Endometrial microvascular endothelial cells (primary cell): Measurements from ENCODE around the gene MSMO1. TPM values are rescaled to one million over a fixed set of nuclear protein-coding genes. Genes with fewer than 3 reads are reported as not detected.
"Not testable (repeated sequence)": the region's sequence is repeated elsewhere in the genome, so short reads cannot be mapped to it uniquely, and the experiment has no call there.

Experiments used
- in situ Hi-C: cut with HindIII; loops from 2 replicates; pipeline ENCODE4 v1.10.0; 2017; ENCODE audit warnings: low sequenced_read_pairs, low pct_unique_long_range_greater_than_20kb; ENCODE audit errors: inconsistent ontology term
- total RNA-seq: library from RNA; depleted of rRNA; stranded (reverse); fragments of >200 nt; gene quantifications from one replicate; pipeline ENCODE4 v1.2.3, GENCODE V29; 2015; ENCODE audit errors: inconsistent ontology term

MSMO1 gene
- total RNA-seq: 47.7 TPM

- in situ Hi-C loops: loop anchor here (10.0 kb wide), 1 partner anchor 123 kb away; the partner anchor contains the start of gene KLHL2
These were observed at the start of gene MSMO1 for GRCh38 chr4:165327211-165328100. TSS of gene MSMO1 (plus strand) at chr4:165327669. CDS start at chr4:165333371, 5,702 bp downstream.

DNA sequence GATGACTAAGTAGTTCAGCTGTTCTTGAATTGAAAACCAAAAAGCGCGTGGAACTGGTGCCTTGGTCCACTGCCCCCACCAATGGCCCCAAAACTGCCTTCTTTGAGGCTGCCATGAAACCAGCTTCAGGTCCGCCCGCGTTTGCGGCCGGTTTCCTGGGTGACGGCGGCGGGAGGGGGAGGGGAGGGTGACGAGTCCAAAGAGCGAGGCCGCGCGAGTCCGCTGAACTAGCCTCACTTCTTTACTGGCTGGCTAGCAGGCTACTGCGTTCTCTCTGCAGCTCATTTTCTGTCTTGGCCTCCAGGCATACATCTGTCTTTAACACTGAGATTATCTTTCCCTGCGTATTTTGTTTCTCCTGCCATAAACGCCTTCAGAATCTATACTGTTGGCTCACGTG, 47.9 kb upstream of the MSMO1 start:
- in situ Hi-C loops: not testable (repeated sequence)

- in situ Hi-C loops: not testable (repeated sequence)
These were observed 42.8 kb upstream of the MSMO1 start for GRCh38 chr4:165284697-165285096.

DNA sequence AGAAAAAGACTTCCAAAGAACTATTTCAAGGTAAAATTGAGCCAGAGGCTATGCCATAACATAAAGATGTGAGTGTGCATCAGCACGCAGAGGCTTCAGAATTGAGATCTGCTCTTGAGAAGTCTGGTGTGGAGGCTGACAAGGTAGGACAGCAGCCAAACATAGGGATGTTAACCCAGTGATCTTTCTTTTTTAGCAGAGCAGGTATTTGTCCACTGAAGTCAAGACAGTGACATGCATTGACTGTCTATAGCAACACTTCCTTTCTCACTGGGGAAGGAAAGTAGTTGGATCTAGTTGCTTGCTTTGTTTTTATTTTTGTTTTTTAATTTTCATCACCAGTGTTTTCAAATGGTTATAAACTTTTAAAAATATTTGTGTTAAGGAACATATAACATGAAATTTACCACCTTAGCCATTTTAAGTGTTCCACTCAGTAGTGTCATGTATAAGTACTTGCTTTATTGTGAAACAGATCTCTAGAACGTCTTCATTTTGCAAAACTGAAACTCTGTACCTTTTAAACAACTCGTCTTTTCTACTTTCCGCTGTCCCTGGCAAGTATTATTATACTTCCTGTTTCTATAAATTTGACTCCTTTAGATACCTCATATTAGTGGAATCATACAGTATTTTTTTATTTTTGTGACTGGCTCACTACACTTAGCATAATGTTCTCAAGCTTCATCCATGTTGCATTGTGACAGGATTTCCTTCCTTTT, 40.7 kb upstream of the MSMO1 start:
- in situ Hi-C loops: not testable (repeated sequence)

DNA sequence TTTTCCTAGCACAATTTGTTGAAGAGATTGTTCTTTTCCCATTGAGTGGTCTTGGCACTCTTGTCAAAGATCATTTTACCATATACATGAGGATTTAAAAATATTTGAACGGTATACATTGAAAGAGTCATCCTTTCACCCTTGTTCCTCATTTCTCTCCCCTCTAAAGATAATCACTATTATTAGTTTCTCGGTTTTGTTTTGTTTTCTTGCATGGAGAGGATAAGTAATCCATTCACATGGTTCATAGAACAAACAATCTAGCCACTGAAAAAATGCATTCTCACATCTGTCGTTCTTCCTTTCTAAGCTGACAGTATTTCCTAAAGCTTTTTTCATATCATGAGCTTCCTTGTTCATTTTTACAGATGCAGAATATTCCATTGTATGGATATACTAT, 39.2 kb upstream of the MSMO1 start:
- in situ Hi-C loops: no loop called here

DNA sequence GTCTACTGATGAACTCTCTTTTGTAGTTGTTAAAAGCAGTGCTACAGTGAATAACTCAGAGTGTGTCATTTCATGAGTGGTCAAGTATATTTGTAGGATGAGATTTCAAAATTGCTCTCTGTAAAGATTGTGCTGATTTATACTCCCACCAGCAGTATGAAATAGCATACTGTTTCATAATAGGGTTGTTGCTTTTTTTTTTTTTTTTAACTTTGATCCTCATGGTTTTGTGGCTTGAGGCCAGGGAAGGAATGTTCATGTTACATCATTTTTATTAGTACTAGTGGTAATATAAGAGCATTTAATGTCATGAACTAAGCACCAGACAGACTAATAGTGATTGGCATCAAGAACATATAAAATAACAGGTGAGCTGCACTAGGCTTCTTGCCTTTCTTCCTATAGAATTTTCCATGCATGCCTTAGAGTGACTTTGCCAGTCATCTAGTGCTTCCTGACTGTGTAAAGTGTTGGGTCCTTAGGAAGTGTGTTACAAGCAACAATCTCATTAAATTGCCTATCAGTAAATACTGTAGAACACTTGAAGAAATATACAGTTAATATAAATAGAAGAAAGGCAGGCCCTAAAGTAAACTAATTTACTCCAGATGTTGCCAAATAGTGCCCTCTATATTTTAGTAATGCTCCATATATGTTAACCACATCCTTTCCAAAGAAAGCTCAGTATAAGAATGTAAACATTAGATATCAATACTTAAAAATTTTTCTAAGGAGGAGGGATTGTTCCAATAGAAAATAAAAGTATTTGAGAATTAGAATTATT, 38.6 kb upstream of the MSMO1 start:
- in situ Hi-C loops: no loop called here

DNA sequence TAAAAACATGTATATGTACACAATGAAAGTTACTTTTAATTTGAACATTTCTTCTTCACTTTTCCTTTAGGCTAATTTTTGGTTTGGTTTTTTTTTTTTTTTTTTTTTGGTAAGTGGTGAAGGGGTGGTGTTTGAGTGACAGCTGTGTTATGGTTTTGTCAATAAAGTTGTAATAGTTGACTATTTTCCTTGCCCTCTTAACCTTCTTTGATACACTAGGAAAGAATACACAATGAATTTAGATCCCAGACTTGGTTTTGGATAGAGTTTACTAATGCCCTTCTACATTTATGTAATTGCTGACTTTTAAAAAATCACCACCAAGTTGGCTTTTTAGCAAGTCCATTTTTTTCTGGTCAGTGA, 38.1 kb upstream of the MSMO1 start:
- in situ Hi-C loops: no loop called here

DNA sequence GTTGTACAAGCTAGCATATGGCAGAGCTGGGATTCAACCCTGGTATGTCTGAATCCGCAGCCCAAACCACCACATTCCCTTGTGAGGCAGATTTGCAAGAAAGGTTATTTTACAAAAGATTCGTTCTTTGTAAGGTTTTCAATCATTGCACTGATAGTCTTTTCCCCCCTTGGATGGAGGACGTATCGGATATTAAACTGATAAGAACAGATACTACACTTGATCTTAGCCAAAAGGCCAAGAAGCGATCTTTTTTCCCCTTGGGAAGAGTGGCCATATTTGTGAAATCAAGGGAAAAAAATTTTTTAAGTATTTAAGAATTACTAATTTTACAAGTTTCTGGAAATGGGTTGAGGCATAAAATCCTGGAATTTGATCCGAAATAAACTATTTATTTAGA, 34.4 kb upstream of the MSMO1 start:
- in situ Hi-C loops: no loop called here

DNA sequence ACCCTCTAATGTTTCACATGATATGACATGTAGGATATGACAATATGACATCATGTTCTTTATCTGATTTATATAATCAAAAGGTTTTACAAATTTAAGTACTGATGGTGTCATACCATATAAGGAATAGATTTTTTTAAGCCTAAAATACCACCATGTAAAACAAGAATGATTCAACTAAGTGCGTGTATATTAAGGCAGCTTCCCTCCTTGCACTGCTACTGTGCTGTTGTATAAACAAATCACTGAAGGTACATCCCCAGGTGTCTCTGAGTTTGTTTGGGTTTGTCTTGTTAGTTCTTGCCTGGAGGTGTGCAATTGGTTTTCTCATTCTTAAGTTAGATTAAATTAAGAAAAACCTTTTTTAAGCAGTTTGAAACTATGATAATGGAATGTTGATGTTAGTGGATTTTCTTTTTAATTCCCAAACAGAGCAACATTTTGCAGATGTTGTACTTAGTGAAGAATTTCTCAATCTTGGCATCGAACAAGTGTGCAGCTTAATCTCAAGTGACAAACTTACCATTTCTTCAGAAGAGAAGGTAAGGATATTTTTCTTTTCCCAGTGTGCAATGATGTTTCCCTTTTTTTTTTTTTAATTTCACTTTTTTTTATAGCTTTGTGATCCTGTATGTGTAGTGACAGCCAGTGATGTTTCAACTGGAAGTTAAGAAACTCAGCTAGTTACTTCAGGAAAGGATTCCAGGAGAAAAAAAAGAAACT, 33.4 kb upstream of the MSMO1 start:
- in situ Hi-C loops: no loop called here

DNA sequence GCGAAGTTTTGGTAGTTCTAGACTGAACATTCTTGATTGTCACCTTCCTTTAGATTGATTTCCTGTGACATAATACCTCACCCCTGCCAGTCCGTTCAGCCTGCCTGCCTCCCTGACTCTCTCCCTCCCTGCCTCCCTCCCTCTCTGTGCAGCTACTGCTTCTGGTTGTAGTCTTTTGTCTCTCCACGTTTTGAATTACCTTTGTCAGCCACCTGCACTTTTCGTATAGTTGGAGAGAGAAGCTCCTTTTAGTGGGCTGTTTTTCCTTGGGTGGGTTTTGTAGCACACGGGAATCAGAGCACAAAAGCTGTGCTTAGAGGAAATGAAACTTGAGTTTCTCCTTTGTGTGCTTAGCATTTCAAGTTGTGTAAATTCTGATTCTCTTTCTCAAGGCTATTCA, 32.6 kb upstream of the MSMO1 start:
- in situ Hi-C loops: no loop called here

DNA sequence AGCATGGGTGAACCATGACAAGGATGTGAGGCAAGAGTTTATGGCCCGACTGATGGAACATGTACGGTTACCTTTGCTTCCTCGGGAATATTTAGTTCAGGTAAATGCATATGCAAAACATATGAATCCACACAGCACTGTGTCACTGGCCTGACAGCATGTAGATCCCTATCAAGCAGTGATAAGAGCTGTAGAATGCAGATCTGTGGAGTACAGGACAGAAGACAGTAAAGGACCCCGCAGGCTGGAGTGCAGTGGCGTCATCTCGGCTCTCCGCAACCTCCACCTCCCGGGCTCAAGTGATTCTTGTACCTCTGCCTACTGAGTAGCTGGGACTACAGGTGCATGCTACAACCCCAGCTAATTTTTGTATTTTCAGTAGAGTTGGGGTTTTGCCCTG, 29.8 kb upstream of the MSMO1 start:
- in situ Hi-C loops: no loop called here

DNA sequence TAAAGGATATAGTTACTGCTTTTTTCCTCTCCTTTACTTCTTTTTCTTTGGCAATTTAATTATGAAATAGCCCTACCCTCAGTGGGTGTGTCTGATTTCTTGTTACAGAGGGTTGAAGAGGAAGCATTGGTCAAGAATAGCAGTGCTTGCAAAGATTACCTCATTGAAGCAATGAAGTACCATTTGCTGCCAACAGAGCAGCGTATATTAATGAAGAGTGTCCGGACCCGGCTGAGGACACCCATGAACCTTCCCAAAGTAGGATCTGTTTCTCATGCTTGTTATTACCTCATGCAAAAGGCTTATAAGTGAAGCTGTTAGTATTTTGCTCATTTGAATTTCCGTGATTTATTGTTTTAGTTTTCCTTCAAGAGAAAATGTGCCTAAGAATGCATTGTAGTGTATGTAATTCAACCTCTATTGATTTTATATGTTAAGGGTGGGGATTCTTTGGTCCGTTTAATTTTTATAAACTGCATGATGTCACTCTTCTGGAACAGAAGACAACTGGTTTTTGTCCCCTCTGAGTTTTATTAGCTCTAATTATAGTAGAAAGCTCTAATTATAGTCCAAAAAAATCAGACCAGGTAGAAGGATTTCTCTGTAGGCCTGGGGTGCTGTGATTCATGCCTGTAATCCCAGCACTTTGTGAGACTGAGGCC, 27.9 kb upstream of the MSMO1 start:
- in situ Hi-C loops: no loop called here

GRCh38 chr4:165301833-165302232, 25.6 kb upstream of the MSMO1 start:
- in situ Hi-C loops: no loop called here

DNA sequence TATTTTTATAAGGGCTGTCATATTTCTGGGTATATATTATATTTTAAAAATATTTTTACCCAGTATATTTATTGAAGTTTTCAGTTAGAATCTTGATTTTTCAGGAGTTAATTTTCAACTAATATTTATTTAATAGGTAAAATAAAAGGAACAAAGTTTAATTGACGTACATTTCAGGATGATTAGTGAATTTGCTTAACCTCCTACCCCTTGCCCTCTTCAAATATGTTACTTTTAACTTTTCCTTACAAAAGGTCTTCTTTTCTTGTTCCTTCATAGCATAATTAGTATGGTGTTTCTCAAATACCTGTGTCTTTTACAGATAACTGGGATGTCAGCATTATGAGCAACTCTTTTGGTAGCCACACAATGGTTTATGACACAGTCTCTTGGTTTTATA, 24.8 kb upstream of the MSMO1 start:
- in situ Hi-C loops: no loop called here

DNA sequence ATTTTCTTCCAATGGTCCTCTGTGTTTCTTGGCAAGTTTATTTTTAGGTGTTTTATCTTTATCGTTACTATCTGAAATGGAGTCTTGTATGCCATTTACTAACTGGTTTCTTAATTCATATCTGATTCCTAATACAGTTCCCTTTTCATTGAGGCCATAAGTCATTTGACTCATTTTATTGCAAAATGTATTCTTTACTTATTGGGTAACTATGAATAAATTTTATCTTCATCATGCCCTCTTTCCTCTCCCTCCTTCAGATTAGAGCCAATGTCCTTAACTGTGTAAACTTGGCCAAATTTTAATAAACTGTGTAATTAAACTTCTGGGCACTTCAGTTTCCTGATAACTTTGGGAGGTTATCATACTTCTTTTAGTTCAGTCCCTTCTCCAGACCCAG, 19.3 kb upstream of the MSMO1 start:
- in situ Hi-C loops: no loop called here

DNA sequence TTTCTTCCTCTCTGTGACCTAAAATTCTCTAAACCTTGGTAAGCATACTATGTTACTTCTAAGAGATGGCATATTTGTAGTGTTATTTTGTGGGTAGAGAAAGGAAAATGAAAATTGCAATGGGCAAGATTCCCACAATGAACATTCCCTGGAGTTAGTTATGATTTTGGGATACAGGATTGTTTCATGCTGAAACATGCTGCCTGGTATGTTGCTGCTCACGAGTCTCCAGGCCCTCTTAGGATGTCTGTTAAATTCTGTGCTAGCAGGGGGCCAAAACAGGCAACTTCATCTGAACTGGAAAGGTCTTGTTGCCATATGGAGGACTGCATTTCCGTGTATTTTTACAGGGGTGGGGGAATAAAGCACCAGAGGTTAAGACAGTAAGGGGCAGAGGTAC, 18.9 kb upstream of the MSMO1 start:
- in situ Hi-C loops: no loop called here

DNA sequence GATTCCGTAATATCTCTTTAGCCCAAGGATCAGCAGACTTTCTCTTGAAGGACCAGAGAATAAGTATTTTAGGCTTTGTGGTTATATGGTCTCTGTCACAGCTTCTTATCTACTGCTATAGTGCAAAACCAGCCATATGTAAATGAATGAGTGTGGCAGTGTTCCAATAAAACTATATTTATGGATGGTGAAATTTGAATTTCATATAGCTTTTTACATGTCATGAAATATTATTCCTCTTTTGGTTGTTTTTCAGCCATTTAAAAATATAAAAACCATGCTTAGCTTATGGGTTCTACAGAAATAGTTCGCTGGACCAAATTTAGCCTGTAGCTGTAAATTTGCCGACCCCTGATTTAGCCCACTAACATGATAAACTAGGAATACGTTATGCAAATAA, 18.0 kb upstream of the MSMO1 start:
- in situ Hi-C loops: no loop called here

DNA sequence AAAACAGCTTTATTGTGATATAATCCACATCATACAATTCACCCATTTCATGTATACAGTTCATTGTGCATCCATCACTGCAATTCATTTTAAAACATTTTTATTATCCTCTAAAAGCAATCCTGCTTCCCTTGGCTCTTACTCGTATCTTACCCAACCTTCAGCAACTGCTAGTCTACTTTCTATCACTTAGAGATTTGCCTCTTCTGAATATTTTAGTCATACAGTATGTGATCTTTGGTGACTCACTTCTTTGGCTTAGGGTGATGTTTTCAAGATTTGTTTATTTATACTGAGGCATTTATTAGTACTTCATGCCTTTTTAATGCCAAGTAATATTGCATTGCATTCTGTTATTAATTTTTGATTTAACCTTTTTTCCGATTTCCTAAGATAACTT, 15.0 kb upstream of the MSMO1 start:
- in situ Hi-C loops: no loop called here
